Upper lobe of left lung (tissue), 6 donors: ENCODE measurements around the gene VCPKMT. TPM values are rescaled to one million over a fixed set of nuclear protein-coding genes. Genes with fewer than 3 reads are reported as not detected.

ENCODE experiments used
- ATAC-seq, 2 donors: fragments of 200-7000 bp; cut with Tn5 transposase; one replicate each; pipeline ENCODE4 v1.9.1; 2022; ENCODE audit warnings: mild to moderate bottlenecking in 2 of 2, moderate library complexity in 2 of 2; ENCODE audit not compliant: low FRiP score in 2 of 2
- DNase-seq, 2 donors: peaks; one replicate each; pipeline ENCODE4 v3.0.0-alpha.2; 2019 to 2020
- H3K27ac ChIP-seq, 4 donors: fragments of 200-600 bp; sonication (generic); one replicate each; pipeline ENCODE4 v1.5.1; 2016 to 2019
- H3K27me3 ChIP-seq, 4 donors: fragments of 200-600 bp; sonication (generic); one replicate each; pipeline ENCODE4 v1.5.1; 2017 to 2019
- H3K36me3 ChIP-seq, 4 donors: fragments of 200-600 bp; sonication (generic); one replicate each; pipeline ENCODE4 v1.5.1; 2016 to 2019
- H3K4me1 ChIP-seq, 4 donors: fragments of 200-600 bp; sonication (generic); one replicate each; pipeline ENCODE4 v1.5.1; 2018 to 2019
- H3K4me3 ChIP-seq, 4 donors: fragments of 200-600 bp; sonication (generic); one replicate each; pipeline ENCODE4 v1.5.1; 2017 to 2019; ENCODE audit warnings: mild to moderate bottlenecking in 2 of 4, moderate library complexity in 1 of 4
- H3K9me3 ChIP-seq, 4 donors: fragments of 200-600 bp; sonication (generic); one replicate each; pipeline ENCODE4 v1.5.1; 2018 to 2019
- CTCF ChIP-seq, 6 experiments: fragments of 450-650 bp in 4 of 6; fragments of 200-600 bp in 2 of 6; sonication (generic) in 2 of 6; IDR thresholded peaks; one replicate each; pipeline ENCODE4 v1.5.1; 2016 to 2019; ENCODE audit warnings: antibody characterized with exemption in 6 of 6
- EP300 ChIP-seq, 4 donors: sonication (generic); formaldehyde crosslinking; IDR thresholded peaks; one replicate each; pipeline ENCODE4 v1.5.1; 2017; ENCODE audit warnings: antibody characterized with exemption in 4 of 4, control low read depth in 2 of 4
- POLR2A ChIP-seq, 4 donors: fragments of 450-650 bp; IDR thresholded peaks; one replicate each; pipeline ENCODE4 v1.5.1; 2016 to 2017; ENCODE audit warnings: antibody characterized with exemption in 4 of 4, mild to moderate bottlenecking in 2 of 4
- POLR2AphosphoS5 ChIP-seq, 2 donors: sonication (generic); formaldehyde crosslinking; IDR thresholded peaks; one replicate each; pipeline ENCODE4 v1.5.1; 2017; ENCODE audit warnings: antibody characterized with exemption in 2 of 2
- WGBS, 2 donors: methylation state at CpG; one replicate each; pipeline ENCODE4 v1.1.5; 2017 to 2018; 5-methylcytosine and 5-hydroxymethylcytosine counted together
- total RNA-seq, 6 donors: library from RNA; depleted of rRNA in 4 of 6; stranded (reverse); fragments of >200 nt in 4 of 6; gene quantifications; one replicate each; pipeline versions ENCODE4 v1.1.0 to v1.2.1, GENCODE V29; 2016 to 2021
- donor health status: DM: no; HTN: no; CAD: no; lungs with moderate emphysema.
- donor health status: DM: no; HTN: yes; CAD: no; lungs with severe emphysema.

The VCPKMT gene
- total RNA-seq, 6 donors from 2014 or later = 3.0 to 9.9 (median 5.9) TPM

GRCh38 chr14:50065583-50065982 lies 50.8 kb downstream of the VCPKMT start:
- H3K27ac ChIP-seq = peak overlapping the region in 2 of 4 donors; percentile 0 to 68
- H3K9me3 ChIP-seq = no peaks in the 10 kb centered on the region
- no peaks in the 10 kb centered on the region for H3K36me3 ChIP-seq
- peaks cover 15 to 24% (median 18%) of the 10 kb centered on the region in 4 donors for H3K4me1 ChIP-seq
- TF ChIP-seq EP300 (IDR thresholded peaks at IDR 0.05) (no peak), POLR2AphosphoS5 (IDR thresholded peaks at IDR 0.05) (no peak), POLR2A (IDR thresholded peaks at IDR 0.05) (no peak), CTCF (IDR thresholded peaks at IDR 0.05) (no peak)
- ATAC-seq (no peak), DNase-seq (no peak)
- 73 to 74% methylated on average over 3 of the region's 3 CpGs for WGBS, 2 donors
- no peaks in the 10 kb centered on the region for H3K27me3 ChIP-seq
- H3K4me3 ChIP-seq = no peak overlapping the region

DNA sequence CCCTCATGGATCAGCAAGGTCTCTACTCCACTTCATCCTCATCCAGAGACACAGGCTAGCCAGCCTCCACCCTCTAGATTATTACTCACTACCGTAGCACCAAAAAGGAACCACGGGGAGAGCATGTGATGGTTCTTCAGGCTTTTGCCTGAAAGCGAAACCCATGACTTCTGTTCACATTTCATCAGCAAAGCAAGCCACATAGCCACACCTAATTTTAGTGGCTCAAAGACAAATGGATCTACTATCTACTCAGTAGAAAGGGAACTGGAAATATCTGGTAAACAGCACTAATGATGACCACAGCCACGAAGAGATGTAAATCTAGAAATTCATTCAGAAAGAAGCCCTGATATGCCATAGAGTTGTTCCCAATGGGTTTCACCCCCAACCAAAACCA lies 51.4 kb downstream of the VCPKMT start:
- ATAC-seq = peak in 1 of 2 donors; percentile 85
- peak overlapping the region in 2 of 4 donors; percentile 7 to 68 for H3K27ac ChIP-seq
- peak in 1 of 2 donors; percentile 65 for DNase-seq

DNA sequence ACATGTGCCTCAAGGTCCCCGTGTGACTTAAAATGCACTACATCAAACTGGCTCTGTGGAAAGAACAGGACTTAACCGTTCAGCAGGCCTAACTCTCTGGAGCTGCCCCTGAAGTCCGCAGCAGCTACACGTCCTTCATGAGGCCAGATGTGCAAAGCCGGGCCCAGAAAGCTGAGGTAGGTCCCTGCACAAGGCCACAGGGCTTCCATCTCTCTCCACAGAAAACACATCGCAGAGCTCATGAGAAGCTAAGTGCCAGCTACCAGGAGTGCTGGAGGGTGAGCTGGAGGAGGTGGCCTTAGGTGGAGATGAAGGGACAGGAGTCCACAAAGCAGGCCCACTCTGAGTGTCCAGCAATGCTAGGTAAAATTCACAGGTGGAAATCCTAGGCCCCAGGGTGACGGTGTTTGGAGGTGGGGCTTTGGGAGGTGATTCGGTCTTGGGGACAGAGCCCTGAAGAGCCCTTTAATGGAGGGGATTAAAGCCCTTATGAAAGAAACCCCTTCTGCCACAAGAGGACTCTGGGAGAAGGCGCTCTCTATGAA lies 52.4 kb downstream of the VCPKMT start:
- Histone ChIP-seq H3K27me3 (no peaks in the 10 kb centered on the region), H3K4me3 (no peak overlapping the region), H3K4me1 (peaks cover 20 to 30% (median 26%) of the 10 kb centered on the region in 4 donors), H3K9me3 (no peaks in the 10 kb centered on the region), H3K36me3 (no peaks in the 10 kb centered on the region), H3K27ac (peak overlapping the region in 2 of 4 donors; percentile 7 to 54)
- DNase-seq = no peak
- TF ChIP-seq EP300 (IDR thresholded peaks at IDR 0.05) (no peak), POLR2AphosphoS5 (IDR thresholded peaks at IDR 0.05) (no peak), POLR2A (IDR thresholded peaks at IDR 0.05) (no peak), CTCF (IDR thresholded peaks at IDR 0.05) (no peak)
- 92 to 96% methylated on average over 6 to 9 of the region's 9 CpGs for WGBS, 2 donors
- ATAC-seq = no peak

More for the DNA sequence above, 51.4 kb downstream of the VCPKMT start:
- WGBS, 2 donors = 48 to 61% methylated on average over 4 of the region's 4 CpGs
- no peaks in the 10 kb centered on the region for H3K36me3 ChIP-seq
- no peak overlapping the region for H3K4me3 ChIP-seq
- peaks cover 20 to 30% (median 24%) of the 10 kb centered on the region in 4 donors for H3K4me1 ChIP-seq
- H3K9me3 ChIP-seq = no peaks in the 10 kb centered on the region
- TF ChIP-seq POLR2AphosphoS5 (IDR thresholded peaks at IDR 0.05) (peak in 1 of 2 donors; percentile 47), POLR2A (IDR thresholded peaks at IDR 0.05) (peak in 1 of 4 donors; percentile 26), CTCF (IDR thresholded peaks at IDR 0.05) (no peak), EP300 (IDR thresholded peaks at IDR 0.05) (peak in 1 of 4 donors; percentile 76)
- no peaks in the 10 kb centered on the region for H3K27me3 ChIP-seq

GRCh38 chr14:50062438-50063085 lies 53.8 kb downstream of the VCPKMT start:
- peaks cover 20 to 30% (median 26%) of the 10 kb centered on the region in 4 donors for H3K4me1 ChIP-seq
- no peaks in the 10 kb centered on the region for H3K27me3 ChIP-seq
- 86 to 89% methylated on average over 7 of the region's 7 CpGs for WGBS, 2 donors
- ATAC-seq = no peak
- H3K36me3 ChIP-seq = no peaks in the 10 kb centered on the region
- no peak overlapping the region for H3K4me3 ChIP-seq
- DNase-seq = peak in 1 of 2 donors; percentile 44
- no peak for TF ChIP-seq EP300 (IDR thresholded peaks at IDR 0.05)
- TF ChIP-seq POLR2AphosphoS5 (IDR thresholded peaks at IDR 0.05) = no peak
- peak in 1 of 4 donors; percentile 41 for TF ChIP-seq POLR2A (IDR thresholded peaks at IDR 0.05)
- no peaks in the 10 kb centered on the region for H3K9me3 ChIP-seq
- peak overlapping the region; percentile 57 to 82 (median 72) for H3K27ac ChIP-seq

- ATAC-seq = peak; percentile 38 to 76
- peak in 1 of 2 donors; percentile 57 for DNase-seq
- peak overlapping the region; percentile 57 to 82 (median 72) for H3K27ac ChIP-seq
- no peaks in the 10 kb centered on the region for H3K27me3 ChIP-seq
- H3K9me3 ChIP-seq = no peaks in the 10 kb centered on the region
- TF ChIP-seq CTCF (IDR thresholded peaks at IDR 0.05) (no peak), POLR2A (IDR thresholded peaks at IDR 0.05) (peak in 1 of 4 donors; percentile 31), POLR2AphosphoS5 (IDR thresholded peaks at IDR 0.05) (peak; percentile 31 to 45), EP300 (IDR thresholded peaks at IDR 0.05) (no peak)
- no peak overlapping the region for H3K4me3 ChIP-seq
- no peaks in the 10 kb centered on the region for H3K36me3 ChIP-seq
- WGBS, 2 donors = 50 to 61% methylated on average over 8 of the region's 11 CpGs
- peaks cover 20 to 30% (median 26%) of the 10 kb centered on the region in 4 donors for H3K4me1 ChIP-seq
These were observed 54.5 kb downstream of the VCPKMT start for GRCh38 chr14:50061664-50062437.
